M059J (cell line): ENCODE data around the gene NUFIP2. TPM values are rescaled to one million over a fixed set of nuclear protein-coding genes. Genes with fewer than 3 reads are reported as not detected.
A peak's percentile ranks its signal among the peaks of the same experiment; 100 is the strongest.
"Not testable (repeated sequence)": the region's sequence is repeated elsewhere in the genome, so short reads cannot be mapped to it uniquely, and the experiment has no call there.

Source experiments
- DNase-seq: peaks from one replicate; pipeline ENCODE4 v3.0.0-alpha.2; 2012; ENCODE audit warnings: low read depth
- total RNA-seq: library from RNA; depleted of rRNA; stranded (reverse); fragments of >200 nt; shearing (Covaris generic); gene quantifications from 2 replicates; pipeline ENCODE4 v1.2.3, GENCODE V29; 2014

The NUFIP2 gene
- total RNA-seq, 1 experiment from 2014 or later = 40.6 TPM

DNA sequence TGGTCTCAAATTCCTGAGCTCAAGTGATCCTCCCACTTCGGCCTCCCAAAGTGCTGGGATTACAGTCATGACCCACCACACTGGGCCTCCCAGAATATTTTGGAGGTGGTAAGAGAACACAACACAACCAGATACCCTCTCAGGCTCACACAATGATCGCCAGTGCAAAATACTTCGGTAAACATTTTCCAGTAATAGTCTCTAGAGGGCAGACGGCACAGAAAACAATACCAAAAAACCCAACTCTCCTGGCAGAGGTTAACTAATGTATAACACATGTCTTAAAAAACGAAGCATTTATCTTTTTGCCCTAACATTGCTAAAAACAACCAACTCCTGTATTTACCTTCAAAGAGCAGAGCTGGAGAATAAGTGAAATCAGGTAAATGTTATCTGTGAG is 10.5 kb downstream of the NUFIP2 start:
- DNase-seq = no peak

DNA sequence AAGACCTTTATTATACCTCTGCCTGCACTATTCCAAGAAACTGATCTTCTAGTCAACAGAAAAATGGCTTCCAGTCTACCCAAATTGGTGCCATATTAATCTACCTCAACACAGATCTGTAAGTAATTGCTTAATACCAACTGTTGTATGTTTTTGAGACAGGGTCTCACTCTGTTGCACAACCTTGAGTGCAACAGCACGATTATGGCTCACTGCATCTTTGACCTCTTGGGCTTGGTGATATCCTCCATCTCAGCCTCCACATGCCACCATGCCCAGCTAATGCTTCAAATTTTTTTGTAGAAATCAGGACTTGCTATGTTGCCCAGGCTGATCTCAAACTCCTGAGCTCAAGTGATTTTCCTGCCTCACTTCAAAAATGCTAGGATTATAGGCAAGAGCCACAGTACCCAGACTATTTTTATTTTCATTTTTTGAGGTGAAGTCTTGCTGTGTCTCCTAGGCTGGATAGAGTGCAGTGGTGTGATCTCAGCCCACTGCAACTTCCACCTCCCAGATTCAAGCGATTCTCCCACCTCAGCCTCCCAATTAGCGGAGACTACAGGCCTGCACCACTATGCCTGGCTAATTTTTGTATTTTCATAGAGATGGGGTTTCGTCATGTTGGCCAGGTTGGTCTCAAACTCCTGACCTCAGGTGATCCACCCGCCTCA is 14.4 kb downstream of the NUFIP2 start:
- DNase-seq = no peak

DNA sequence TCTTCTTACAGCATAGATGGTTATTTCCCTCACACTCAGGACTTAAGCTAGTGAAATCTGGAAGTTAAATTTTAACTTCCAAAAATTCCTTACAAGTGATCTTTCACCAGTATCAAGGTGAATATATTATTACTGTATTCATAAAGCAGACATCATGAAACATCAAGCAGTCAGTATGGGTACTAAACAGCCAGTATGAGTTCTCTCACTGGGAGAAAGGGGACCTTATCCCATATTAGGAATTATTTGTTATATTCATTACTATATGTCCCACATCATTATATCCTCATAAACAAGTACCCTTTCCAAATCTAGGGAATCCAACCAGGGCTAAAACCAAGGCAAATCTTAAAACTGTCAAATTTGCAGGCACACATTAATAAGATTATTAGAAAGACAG is 15.3 kb downstream of the NUFIP2 start:
- DNase-seq = no peak

DNA sequence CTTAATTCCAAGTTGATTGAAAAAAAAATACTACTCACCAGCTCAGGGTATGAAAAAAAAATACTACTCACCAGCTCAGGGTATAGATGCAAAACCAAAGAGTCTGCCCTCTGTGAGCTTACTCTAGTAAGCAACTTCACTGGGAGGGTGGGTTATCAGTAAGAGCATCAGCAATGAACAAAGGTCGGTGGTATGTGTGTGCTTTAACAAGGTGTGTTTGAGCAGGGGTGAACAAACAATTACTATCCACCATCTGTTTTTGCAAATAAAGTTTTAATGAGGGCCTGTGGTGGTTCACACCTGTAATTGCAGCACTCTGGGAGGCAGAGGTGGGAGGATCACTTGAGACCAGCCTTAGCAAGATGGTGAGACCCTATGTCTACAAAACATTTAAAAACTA is 20.0 kb downstream of the NUFIP2 start:
- DNase-seq = no peak

DNA sequence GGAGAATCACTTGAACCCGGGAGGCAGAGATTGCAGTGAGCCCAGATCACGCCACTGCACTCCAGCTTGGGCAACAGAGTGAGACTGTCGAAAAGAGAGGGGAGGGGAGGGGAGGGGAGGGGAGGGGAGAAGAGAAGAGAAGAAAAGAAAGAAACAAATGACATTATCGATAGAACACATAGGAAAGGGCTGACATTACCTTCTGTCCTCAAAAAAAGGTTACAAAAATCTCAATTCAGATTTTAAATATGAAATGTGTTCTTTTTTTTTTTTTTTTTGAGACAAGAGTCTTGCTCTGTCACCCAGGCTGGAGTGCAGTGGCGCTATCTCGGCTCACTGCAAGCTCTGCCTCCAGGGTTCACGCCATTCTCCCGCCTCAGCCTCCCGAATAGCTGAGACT is 22.0 kb downstream of the NUFIP2 start:
- not testable (repeated sequence) for DNase-seq

DNA sequence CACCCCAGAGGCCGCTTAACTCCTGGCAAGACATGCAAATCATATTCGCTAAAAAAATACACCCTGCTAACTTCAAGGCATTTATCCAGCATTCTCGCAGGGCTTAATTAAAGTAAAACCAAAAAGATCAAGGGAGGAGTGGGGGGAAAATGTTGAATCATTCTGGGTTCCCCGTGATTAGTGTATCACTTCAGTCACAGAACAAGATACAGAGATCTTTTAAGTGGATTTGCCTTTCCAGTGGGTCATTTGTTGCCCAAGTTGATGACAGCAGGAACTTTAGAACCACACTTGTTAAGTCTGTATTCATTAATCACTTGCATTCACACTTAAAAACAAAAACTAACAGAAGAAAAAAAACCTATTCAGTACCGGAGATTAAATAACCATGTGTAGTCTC is 30.0 kb downstream of the NUFIP2 start:
- DNase-seq = no peak

DNA sequence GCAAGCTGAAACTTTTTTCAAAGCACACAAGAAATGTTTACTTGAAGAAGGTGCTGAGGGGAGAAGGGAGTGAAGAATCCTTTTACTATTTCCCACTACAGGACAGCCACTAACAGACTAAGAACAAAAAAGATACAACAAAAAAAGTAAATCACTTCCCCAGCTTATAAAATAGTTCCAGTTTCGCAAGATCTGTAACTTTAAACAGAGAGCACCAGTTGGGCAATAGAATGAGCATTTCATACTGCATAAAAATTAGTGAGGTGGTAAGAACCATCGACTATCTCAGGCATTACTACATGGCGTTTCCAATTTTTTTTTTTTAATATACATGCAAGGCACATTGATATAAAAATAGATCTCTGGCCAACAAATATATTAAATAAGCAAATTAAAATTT is 36.2 kb downstream of the NUFIP2 start:
- DNase-seq = no peak

DNA sequence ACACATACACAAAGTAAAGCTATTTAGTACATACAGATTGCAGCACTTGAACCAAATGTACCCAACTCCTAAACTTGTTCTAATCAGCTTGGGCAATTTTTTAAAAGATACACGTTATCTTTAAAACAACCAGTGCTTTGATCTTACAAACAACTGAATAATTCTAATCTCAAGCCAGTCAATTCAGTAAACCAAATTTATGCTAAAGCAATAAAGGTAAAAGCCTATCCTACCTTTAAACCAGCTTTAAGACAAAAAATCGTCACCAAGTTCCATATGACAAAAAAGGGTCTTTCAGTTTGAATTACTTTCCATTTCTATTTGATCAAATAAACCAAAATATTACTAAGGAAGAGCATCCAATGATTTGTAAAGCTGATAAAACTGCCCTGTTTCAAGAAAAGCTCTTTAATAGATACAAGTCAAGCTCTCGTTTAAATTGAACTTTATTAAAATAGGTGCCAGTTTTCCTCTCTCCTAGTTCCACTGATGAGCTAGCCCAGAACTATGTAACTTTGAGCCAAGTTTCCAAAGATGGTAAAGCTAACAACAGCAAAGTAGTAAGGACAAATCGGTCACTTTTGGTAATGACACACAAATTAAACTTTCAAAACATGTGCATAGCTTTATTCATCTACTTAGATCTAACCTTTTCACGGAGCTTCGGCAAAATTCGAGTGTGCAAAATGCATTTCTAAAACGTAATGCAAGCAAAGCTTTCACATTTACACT is 37.0 kb downstream of the NUFIP2 start:
- DNase-seq = peak; percentile 74

DNA sequence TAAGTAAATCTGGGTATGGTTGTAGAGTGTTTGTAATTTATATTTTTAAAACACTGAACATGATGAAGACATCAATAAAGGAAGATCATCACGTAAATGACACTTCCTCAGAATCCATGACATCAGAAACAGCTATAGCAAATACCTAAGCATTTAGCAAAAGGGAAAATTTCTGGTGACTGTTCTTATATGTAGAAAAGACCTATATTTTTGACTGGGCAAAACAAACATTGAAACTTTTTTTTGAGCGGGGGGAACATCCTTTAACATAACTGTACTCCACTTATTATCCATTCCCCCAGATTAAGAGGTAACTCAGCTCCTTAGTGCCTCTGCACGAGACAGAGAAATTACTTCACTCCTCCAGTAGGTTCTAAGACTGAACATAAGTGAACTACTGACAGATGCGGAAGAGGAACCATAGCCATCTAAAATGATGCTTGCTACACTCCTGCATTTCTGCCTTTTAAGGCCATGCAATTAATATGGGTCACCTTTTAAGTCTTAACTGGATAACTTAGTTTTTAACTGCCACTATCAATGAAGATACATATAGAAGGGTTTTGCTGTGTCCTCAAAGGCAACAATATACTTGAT is 37.9 kb downstream of the NUFIP2 start:
- DNase-seq = no peak

DNA sequence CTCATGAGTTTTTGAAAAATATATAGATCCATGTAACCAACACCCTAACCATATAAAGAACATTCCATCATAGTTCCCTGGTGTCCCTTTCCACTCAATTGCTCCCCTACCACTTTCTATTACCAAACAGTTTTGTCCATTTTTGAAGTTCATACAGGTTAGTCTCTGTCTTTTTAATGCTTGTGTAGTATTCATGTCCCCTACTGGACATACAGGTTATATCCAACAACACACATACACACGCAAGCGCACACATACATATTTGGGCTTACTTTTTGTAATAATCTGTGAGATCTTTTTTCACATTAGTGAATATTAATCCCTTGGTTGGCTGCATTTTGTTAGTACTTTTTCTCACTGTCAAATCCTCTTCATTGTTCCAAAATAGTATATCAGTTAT is 40.9 kb downstream of the NUFIP2 start:
- DNase-seq = no peak

DNA sequence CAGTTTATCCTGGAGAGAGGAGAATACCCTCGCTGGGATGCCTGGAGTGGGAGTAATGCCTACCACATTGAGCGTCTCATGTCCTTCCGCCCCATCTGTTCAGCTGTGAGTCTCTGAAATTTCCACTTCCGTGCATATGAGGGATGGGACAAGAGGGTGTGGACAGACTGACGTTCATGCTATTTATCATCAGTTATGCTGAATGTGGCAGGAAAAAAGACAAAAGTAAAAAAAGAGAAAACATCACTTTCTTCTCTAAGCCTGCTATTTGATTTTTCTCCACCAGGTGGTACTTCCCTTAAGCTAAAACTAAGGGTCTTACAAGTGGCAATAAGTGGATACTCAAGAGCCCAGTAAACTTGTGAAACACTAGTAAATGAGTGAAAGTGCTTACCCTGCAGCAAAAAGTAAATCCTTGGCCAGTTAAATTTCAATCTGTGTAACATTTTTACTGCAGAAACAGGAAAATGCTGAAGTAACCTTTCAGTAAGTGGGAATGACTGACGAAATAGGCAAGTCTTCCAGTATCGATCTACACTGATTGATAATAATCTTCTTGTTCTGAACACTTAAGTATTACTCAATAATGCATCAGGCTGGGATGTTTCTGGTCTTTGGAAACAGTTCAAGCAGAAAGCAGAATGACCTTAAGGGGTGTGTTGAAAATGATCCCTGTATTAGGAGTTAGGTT is 41.7 kb downstream of the NUFIP2 start:
- peak; percentile 36 for DNase-seq

DNA sequence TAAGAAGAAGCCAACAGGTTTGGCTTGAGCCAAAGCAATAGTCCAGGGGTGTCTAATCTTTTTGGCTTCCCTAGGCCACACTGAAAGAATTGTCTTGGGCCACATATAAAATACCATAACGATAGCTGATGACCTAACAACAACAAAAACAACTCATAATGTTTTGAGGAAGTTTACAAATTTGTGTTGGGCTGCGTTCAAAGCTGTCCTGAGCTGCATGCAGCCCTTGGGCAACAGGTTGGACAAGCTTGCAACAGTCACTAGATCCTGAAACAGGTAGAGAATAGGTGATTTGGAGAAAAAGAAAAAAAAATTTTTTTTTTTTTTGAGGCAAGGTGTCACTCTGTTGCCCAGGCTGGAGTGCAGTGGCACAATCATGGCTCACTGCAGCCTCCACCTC is 42.8 kb downstream of the NUFIP2 start:
- peak; percentile 15 for DNase-seq

DNA sequence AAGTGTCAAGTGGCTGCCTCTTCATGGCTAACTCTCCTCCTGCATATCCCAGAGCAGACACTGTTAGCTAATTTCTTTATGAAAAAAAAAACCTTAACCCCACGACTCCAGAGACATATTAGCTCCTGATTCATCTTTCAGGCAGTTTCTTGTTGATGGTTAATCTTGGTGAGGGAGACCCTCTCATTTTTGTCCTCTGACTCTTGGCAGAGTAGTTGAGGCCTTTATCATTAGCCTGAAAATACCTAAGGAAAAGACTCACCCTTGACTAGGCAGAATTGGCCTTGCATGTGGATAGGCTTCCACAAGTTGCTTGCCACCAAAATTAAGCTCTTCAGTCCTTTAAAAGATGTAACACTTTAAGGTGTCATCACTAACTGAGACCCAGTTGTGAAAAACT is 43.3 kb downstream of the NUFIP2 start:
- DNase-seq = peak; percentile 53

DNA sequence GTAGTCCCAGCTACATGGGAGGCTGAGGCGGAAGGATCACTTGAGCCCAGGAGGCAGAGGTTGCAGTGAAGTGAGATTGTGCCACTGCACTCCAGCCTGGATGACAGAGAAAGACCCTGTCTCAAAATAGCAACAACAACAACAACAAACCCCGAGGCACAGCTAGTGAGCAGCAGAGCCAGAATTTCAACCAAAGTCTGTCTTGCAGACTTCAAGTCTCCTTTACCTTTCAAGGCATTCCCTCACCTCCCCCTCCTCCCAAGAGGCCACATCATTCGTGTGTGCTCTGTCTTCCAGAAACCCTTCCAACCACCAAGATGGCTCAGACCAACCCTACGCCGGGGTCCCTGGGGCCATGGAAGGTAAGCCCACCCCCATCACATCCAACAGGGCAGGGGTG is 45.1 kb downstream of the NUFIP2 start:
- DNase-seq = no peak

DNA sequence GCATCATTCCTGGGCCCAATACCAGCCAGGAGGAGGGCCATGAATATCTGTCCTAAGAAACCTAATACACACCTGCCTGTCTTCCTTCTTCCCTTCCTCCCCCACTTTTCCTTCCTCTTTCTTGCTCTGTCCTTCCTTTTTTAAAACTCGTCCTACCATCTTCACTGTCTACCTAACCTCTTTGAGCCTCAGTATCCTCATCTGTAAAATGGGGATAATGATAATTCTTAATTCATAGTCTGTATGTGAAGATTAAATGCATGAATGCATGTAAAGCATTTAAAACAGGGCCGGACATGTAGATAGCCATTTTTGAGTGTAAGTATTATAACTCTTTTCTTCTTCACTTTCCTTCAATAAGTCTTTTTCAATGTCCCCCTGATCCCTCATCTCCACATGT is 46.7 kb downstream of the NUFIP2 start:
- DNase-seq = no peak

DNA sequence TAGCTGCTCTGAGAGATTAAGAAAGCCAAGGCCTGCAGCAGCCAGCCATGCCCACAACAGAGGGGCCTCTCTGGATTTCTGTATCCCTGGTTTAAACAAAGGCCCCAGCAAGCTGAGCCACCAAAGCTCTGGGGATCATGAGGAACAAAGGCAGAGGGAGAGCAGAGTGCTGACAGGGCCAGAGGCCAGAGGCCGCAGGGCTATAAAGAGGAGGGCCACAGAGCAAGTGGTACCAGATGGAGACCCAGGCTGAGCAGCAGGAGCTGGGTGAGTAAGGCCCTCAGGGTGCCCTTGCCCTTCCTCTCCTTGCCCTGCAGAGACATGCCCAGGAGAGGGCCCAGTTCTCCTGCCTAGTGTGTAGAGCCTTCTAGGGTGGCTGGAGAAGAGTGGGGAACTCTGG is 47.3 kb downstream of the NUFIP2 start, which contains the start of gene CRYBA1:
Gene CRYBA1 (plus strand): TSS at position 232 of the 400 bp plus-strand sequence. CDS start 5 bp downstream, at position 237.
- no peak for DNase-seq

DNA sequence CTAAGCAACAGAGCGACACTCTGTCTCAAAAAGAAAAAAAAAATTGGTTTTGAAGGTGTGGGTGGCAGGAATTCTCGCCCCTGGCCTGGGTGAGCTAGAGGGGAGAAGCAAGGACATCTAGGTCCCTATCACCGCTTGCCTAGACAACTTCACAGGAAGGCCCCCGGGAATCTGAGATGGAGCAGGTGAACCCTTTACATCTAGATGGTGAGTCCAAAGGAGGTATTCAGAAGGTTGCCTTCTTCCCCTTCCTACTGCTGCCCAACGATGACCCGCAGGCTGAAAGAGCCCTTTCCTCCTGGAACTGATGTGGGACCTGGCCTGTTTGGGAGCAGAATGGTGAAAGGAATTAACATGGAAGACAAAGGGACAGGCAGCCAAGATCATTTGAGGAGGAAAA is 48.5 kb downstream of the NUFIP2 start:
- no peak for DNase-seq

DNA sequence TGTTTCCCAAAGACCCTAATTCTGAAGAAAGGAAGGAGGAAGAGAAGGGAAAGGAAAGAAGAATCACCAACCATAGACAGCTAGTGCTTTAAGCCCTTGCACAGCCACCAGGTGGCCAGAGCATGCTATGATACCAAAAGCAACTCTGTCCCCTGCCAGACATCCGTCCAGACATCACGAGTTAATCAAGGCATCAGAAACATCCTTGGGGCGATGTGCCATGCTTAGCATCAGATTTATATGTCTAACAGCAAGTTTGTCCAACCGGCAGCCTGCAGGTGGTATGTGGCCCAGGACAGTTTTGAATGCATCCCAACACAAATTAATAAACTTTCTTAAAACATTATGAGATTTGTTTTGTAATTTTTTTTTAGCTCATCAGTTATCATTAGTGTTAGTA is 50.2 kb downstream of the NUFIP2 start:
- peak; percentile 39 for DNase-seq

DNA sequence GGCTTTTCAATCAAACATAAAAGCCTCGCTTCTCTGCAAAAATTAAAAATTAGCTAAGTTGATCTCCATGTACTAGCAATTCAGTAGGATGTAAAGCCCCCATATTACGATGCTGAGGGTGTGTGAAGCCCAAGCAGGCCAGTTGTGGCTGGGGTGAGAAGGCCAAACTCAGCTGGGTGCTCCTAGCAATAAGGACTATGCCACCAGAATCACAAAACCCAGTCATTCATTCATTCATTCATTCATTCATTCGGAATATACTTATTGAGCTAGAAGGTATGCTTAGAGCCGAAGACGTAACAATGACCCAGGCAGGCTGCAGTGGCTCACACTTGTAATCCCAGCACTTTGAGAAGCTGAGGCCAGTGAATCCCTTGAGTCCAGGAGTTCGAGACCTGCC is 51.2 kb downstream of the NUFIP2 start:
- DNase-seq = no peak

DNA sequence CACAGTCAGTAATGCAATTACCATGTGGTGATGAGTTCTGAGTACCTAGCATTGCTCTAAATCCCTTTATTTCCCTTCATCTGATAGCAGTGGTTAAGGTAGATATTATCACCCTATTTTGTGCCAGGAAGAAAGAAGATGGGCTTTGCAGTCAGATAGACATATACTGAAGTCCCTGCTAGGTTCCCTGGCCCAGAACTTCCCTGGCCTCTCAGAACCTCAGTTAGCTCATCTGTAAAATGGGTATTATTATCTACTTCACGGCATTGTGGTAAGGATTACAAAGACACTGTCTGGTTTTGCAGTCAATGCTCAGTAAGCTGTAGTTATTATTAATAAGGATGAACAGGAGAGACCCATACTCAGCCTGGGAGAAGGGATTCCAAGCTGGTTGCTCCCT is 51.9 kb downstream of the NUFIP2 start:
- DNase-seq = no peak

DNA sequence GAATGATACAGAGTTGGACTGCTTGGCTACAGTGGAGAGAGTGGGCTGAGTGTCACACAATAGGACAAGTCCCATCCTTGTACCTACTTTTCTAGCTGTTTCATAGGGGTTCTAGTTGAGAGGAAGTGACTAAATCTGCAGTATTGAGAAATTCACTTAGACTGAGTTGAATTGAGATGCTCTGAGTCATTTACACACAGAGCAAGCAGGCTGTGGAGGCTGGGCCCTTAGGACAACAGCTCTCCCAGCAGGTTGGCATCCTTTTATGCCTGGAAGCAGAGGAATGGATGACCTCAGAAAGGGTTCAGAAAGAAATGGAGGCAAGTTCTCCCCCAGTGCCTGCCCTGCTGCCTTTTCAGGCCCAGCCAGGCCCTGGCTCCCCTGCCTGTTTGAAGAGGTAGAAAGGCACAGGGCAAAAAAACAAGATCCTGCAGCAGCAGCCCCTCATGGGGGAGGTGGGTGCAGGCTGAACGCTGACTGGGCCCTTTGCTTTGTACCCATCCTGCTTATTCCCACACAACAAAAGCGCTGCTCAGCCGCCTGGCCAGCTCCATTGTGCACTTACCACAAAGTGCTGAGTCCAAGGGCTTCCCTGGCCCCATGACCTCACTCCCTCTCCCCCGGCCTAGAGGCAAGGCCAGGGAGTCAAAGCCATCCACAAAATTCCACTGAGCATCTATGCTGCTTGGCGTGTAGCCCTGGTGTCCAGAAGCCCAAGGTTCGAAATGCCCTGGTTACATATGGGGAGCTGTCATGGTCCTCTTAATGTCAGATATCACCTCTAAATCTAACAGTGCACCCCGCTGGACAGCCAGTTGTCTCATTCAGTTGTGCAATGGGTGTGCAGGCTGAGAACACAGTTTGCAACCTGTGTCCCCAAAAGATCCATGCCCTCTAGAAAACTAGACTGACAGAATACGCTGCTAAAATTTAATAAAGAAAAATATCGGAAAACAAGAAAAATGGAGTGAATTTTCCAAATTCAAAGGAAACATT is 52.7 kb downstream of the NUFIP2 start:
- peak; percentile 98 for DNase-seq
